Stimulated activated CD8-positive, alpha-beta memory T cell treated with anti-CD3 and anti-CD28 coated beads, Interleukin-7, amount 100 ng/mL, for 1 hour (primary cell): ENCODE data around the gene SLC66A3.
"Not testable (repeated sequence)": the region's sequence is repeated elsewhere in the genome, so short reads cannot be mapped to it uniquely, and the experiment has no call there.

Experiments used
- DNase-seq, 2 donors: peaks; one replicate each; pipeline ENCODE4 v3.0.0-alpha.2; 2020; ENCODE audit warnings: low read depth in 2 of 2

The SLC66A3 gene

GRCh38 chr2:11163439-11164317 lies 8.4 kb downstream of the SLC66A3 start:
- no peak for DNase-seq

- not testable (repeated sequence) for DNase-seq
Observed at GRCh38 chr2:11165046-11165445, 9.8 kb downstream of the SLC66A3 start.

GRCh38 chr2:11166476-11166875 lies 11.2 kb downstream of the SLC66A3 start:
- DNase-seq = no peak

- DNase-seq = no peak
Observed at GRCh38 chr2:11168488-11168887, 13.2 kb downstream of the SLC66A3 start.

- DNase-seq = no peak
Observed at GRCh38 chr2:11169333-11169732, 14.1 kb downstream of the SLC66A3 start.

- no peak for DNase-seq
Observed at GRCh38 chr2:11174222-11174621, 19.0 kb downstream of the SLC66A3 start.

- no peak for DNase-seq
Observed at GRCh38 chr2:11175293-11175795, 20.1 kb downstream of the SLC66A3 start.

GRCh38 chr2:11177871-11178690 lies 22.8 kb downstream of the SLC66A3 start:
- no peak for DNase-seq

GRCh38 chr2:11179196-11179595 lies 23.9 kb downstream of the SLC66A3 start:
- no peak for DNase-seq

GRCh38 chr2:11179899-11180298 lies 24.6 kb downstream of the SLC66A3 start:
- no peak for DNase-seq

GRCh38 chr2:11180653-11181052 lies 25.4 kb downstream of the SLC66A3 start:
- DNase-seq = no peak

- no peak for DNase-seq
Observed at GRCh38 chr2:11182951-11183350, 27.7 kb downstream of the SLC66A3 start.

GRCh38 chr2:11186145-11186544 lies 30.9 kb downstream of the SLC66A3 start:
- no peak for DNase-seq

GRCh38 chr2:11187083-11187619 lies 31.9 kb downstream of the SLC66A3 start:
- DNase-seq = no peak

- DNase-seq = no peak
Observed at GRCh38 chr2:11187731-11188130, 32.5 kb downstream of the SLC66A3 start.

GRCh38 chr2:11196246-11196645 lies 41.0 kb downstream of the SLC66A3 start:
- DNase-seq = no peak

GRCh38 chr2:11200651-11201050 lies 45.4 kb downstream of the SLC66A3 start:
- no peak for DNase-seq

- no peak for DNase-seq
Observed at GRCh38 chr2:11201969-11202368, 46.7 kb downstream of the SLC66A3 start.

- DNase-seq = no peak
Observed at GRCh38 chr2:11203480-11203879, 48.2 kb downstream of the SLC66A3 start.

GRCh38 chr2:11208083-11208482 lies 52.8 kb downstream of the SLC66A3 start:
- DNase-seq = no peak

- no peak for DNase-seq
Observed at GRCh38 chr2:11212645-11213044, 57.4 kb downstream of the SLC66A3 start.

GRCh38 chr2:11213090-11213638 lies 57.9 kb downstream of the SLC66A3 start:
- no peak for DNase-seq
